CD4-positive, CD25-positive, alpha-beta regulatory T cell (primary cell): ENCODE results near the gene TANGO6. TPM values are rescaled to one million over a fixed set of nuclear protein-coding genes. Genes with fewer than 3 reads are reported as not detected.

Experiments
- ATAC-seq, 2 donors: fragments of 150-1000 bp; cut with Tn5 transposase; one replicate each; pipeline ENCODE4 v1.10.0; 2021; ENCODE audit warnings: low read depth in 2 of 2, moderate number of reproducible peaks in 2 of 2, moderate library complexity in 1 of 2
- DNase-seq, 3 donors: peaks; one replicate each; pipeline versions ENCODE4 v3.0.0 to v3.0.0-alpha.2; 2012 to 2022; ENCODE audit warnings: mixed read lengths in 1 of 3
- H3K27ac ChIP-seq: one replicate; pipeline ENCODE4 v1.7.0; 2013; ENCODE audit warnings: mild to moderate bottlenecking, low read length; ENCODE audit not compliant: insufficient read depth, poor library complexity, severe bottlenecking
- H3K27me3 ChIP-seq: one replicate; pipeline ENCODE4 v1.7.0; 2013; ENCODE audit warnings: low read length; ENCODE audit not compliant: control insufficient read depth, insufficient read depth
- H3K36me3 ChIP-seq: one replicate; pipeline ENCODE4 v1.7.0; 2013; ENCODE audit warnings: mild to moderate bottlenecking, low read length, moderate library complexity; ENCODE audit not compliant: control insufficient read depth, insufficient read depth
- H3K4me1 ChIP-seq: 2 replicates; pipeline ENCODE4 v1.7.0; 2013; ENCODE audit warnings: mild to moderate bottlenecking, low read length; ENCODE audit not compliant: insufficient read depth, control insufficient read depth, poor library complexity, severe bottlenecking
- H3K4me3 ChIP-seq: one replicate; pipeline ENCODE4 v1.7.0; 2013; ENCODE audit warnings: low read depth, mild to moderate bottlenecking, low read length, moderate library complexity
- H3K9me3 ChIP-seq, 2 experiments: 1 replicate in 1 of 2; 2 replicates in 1 of 2; pipeline ENCODE4 v1.7.0; 2013; ENCODE audit warnings: low read length in 2 of 2, mild to moderate bottlenecking in 1 of 2, moderate library complexity in 1 of 2; ENCODE audit not compliant: control insufficient read depth in 2 of 2
- H3K27ac Mint-ChIP-seq, 3 donors: one replicate each; pipeline ENCODE4 v1.8.0; 2020 to 2022; ENCODE audit warnings: mild to moderate bottlenecking in 3 of 3, mixed read lengths in 3 of 3, moderate library complexity in 2 of 3
- H3K27me3 Mint-ChIP-seq: one replicate; pipeline ENCODE4 v1.8.0; 2022; ENCODE audit warnings: mild to moderate bottlenecking, mixed read lengths
- H3K36me3 Mint-ChIP-seq: one replicate; pipeline ENCODE4 v1.8.0; 2020; ENCODE audit warnings: mixed read lengths
- H3K4me1 Mint-ChIP-seq, 4 donors: one replicate each; pipeline ENCODE4 v1.8.0; 2020 to 2022; ENCODE audit warnings: mixed read lengths in 4 of 4, mild to moderate bottlenecking in 1 of 4
- H3K4me3 Mint-ChIP-seq, 4 donors: one replicate each; pipeline ENCODE4 v1.8.0; 2020 to 2022; ENCODE audit warnings: mild to moderate bottlenecking in 4 of 4, mixed read lengths in 4 of 4, moderate library complexity in 3 of 4
- H3K9me3 Mint-ChIP-seq, 7 donors: one replicate each; pipeline ENCODE4 v1.8.0; 2020 to 2022; ENCODE audit warnings: mixed read lengths in 7 of 7, mild to moderate bottlenecking in 3 of 7, moderate library complexity in 2 of 7
- polyA plus RNA-seq, 4 donors: library from polyadenylated mRNA; unstranded; fragments of 300-500 nt; fragmentation: Illumina TruSeq; gene quantifications; one replicate each; pipeline ENCODE4 v1.2.3, GENCODE V29; 2021
- total RNA-seq: library from RNA; stranded (reverse); gene quantifications from one replicate; pipeline ENCODE4 v1.2.3, GENCODE V29; 2022

Gene TANGO6
- total and polyA plus RNA-seq, 5 donors from 2014 or later, result 9.5 to 30.9 (median 12.2) TPM

DNA sequence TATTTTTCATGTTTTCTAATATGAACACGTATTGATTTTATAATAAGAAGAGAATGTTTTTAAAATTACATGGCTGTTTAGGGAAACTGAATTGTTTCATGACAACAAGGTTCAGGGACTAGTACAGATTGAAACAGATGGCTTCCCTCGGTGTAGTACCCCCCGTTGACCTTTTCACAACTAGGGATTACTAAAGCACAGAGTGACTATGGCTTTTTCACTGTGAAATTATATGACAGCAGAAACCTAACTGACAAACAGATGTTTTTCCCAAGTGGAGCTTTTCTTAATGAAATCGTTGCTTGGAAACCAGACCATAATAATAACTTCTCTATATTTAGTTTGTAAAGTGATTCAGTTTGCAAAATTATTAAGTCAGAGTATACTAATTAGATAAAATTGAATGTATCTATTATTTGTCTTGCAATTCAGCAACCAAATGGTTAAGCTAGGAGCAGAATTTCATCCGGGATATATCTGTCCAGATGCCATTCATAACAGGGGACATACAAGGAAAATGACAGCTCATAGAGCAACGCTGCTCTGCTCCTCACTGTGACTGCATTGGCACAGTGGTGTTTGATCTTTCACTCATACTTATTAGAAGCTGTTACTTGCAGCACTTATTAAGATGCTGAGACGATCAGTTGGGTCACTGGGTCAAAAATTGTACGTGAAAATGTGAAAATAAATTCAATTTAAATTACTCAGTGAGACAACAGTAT, 111.7 kb downstream of the TANGO6 start:
- Mint-ChIP-seq H3K36me3 (peaks cover 4% of the 10 kb centered on the region), H3K27me3 (no peaks in the 10 kb centered on the region), H3K27ac (no peak overlapping the region), H3K4me3 (no peak overlapping the region), H3K9me3 (no peaks in the 10 kb centered on the region), H3K4me1 (peaks cover 0 to 4% (median 0%) of the 10 kb centered on the region in 4 donors)
- ATAC-seq, result no peak
- H3K36me3 ChIP-seq, result no peaks in the 10 kb centered on the region
- H3K9me3 ChIP-seq, result no peaks in the 10 kb centered on the region
- no peak overlapping the region for H3K27ac ChIP-seq
- H3K4me1 ChIP-seq, result no peaks in the 10 kb centered on the region
- no peak overlapping the region for H3K4me3 ChIP-seq
- no peak for DNase-seq
- no peaks in the 10 kb centered on the region for H3K27me3 ChIP-seq

DNA sequence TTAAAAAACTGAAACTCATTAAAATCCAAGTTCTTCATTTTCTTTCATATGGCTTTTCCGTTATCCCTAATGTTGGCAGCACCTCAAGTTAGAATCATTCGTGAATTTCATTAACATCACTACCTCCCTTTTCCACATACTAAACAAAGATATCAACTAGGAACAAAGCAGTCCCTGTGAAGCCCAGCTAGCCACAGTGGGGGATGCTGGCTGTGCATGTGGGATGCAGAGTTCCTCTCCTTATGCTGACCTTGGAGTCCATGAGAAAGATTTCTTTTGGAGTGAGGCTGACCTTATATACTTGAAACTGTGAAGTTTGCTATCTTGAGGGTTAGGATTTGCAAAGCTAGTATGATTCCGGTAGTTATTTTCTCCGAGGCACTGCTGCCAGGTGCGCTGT, 117.6 kb downstream of the TANGO6 start:
- Histone ChIP-seq H3K4me1 (no peaks in the 10 kb centered on the region), H3K27me3 (no peaks in the 10 kb centered on the region), H3K27ac (no peak overlapping the region), H3K36me3 (no peaks in the 10 kb centered on the region), H3K4me3 (no peak overlapping the region), H3K9me3 (no peaks in the 10 kb centered on the region)
- H3K27me3 Mint-ChIP-seq, result no peaks in the 10 kb centered on the region
- DNase-seq, result no peak
- H3K9me3 Mint-ChIP-seq, result no peaks in the 10 kb centered on the region
- no peak overlapping the region for H3K27ac Mint-ChIP-seq
- no peak for ATAC-seq
- peaks cover 25% of the 10 kb centered on the region for H3K36me3 Mint-ChIP-seq
- H3K4me1 Mint-ChIP-seq, result peaks cover 0 to 4% (median 1%) of the 10 kb centered on the region in 4 donors
- no peak overlapping the region for H3K4me3 Mint-ChIP-seq

DNA sequence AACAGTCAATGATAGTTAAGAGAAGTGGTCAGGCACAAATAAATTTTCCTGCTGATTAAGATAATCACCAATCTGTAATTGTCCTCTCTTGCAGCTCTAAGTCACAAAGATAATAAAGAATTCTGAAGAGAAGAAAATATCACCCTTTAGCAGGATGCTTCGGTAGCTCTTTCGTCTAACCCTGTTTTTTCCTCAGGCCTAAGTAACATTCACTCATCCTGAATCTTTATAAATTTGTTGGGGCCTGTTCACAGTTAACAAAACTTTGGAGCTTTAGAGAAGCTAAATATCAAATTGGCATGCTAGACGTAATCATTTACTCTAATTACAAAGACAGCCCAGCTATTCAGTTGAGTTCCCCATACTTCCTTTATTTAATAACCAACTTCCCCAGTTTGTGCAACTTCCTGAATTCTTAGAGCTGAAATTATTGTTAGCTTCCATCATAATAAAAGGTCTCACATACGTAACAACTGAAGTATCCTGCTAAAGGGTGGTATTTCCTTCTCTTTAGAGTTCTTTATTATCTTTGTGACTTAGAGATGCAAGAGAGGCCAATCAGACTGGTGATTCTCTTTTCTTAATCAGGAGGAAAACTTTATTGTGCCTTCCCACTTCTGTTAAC, 118.6 kb downstream of the TANGO6 start:
- H3K36me3 ChIP-seq, result no peaks in the 10 kb centered on the region
- Mint-ChIP-seq H3K9me3 (no peaks in the 10 kb centered on the region), H3K4me1 (peaks cover 0 to 4% (median 1%) of the 10 kb centered on the region in 4 donors), H3K36me3 (peaks cover 25% of the 10 kb centered on the region), H3K27ac (no peak overlapping the region), H3K27me3 (no peaks in the 10 kb centered on the region), H3K4me3 (no peak overlapping the region)
- no peaks in the 10 kb centered on the region for H3K4me1 ChIP-seq
- H3K27me3 ChIP-seq, result no peaks in the 10 kb centered on the region
- ATAC-seq (no peak), DNase-seq (no peak)
- H3K9me3 ChIP-seq, result no peaks in the 10 kb centered on the region
- H3K27ac ChIP-seq, result no peak overlapping the region
- no peak overlapping the region for H3K4me3 ChIP-seq

DNA sequence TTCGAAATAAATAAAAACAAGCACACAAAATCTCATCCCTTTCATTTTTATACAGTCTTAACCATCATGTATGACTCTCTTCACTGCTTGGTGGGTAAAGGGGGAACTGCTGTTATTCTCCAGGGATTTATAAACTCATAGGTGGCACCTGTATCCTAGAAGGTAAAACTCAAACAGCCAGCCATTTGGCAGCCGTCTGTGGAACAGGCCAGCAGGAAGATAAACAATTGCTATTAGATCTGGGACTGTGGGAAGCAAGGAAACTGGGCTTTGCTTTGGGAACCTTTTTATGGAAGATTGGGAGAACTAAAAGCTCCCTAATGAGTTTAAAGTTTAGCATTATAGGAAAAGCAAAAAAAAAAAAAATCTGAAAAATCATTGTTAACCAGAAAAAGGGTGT, 126.0 kb downstream of the TANGO6 start:
- Histone ChIP-seq H3K4me1 (no peaks in the 10 kb centered on the region), H3K27ac (no peak overlapping the region), H3K9me3 (no peaks in the 10 kb centered on the region), H3K27me3 (no peaks in the 10 kb centered on the region), H3K36me3 (peaks cover 15% of the 10 kb centered on the region), H3K4me3 (no peak overlapping the region)
- peaks cover 0 to 8% (median 4%) of the 10 kb centered on the region in 4 donors for H3K4me1 Mint-ChIP-seq
- H3K4me3 Mint-ChIP-seq, result no peak overlapping the region
- DNase-seq (no peak), ATAC-seq (no peak)
- H3K27ac Mint-ChIP-seq, result peak overlapping the region in 1 of 3 donors; percentile 49
- H3K9me3 Mint-ChIP-seq, result no peaks in the 10 kb centered on the region
- no peaks in the 10 kb centered on the region for H3K27me3 Mint-ChIP-seq
- H3K36me3 Mint-ChIP-seq, result peaks cover 20% of the 10 kb centered on the region

DNA sequence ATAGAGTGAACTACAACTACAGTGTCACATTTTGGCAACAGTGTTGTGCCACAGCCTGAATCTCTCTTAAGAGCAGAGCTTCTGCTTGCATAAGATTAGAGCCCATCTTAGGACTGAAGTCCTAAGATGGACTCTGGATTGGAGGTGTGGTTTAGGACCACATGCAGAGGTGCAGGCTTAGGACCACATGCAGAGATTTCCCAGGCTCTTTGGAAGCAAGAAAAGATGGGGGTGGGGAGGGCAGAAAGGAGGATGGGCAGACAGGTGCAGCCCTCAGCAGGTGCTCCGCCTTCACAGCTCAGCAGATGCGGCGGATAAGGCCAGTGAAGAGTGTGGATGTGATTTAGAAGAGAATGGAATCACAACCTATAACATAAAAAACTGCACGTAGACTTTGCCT, 128.7 kb downstream of the TANGO6 start:
- DNase-seq (no peak), ATAC-seq (no peak)
- H3K4me1 Mint-ChIP-seq, result peaks cover 0 to 8% (median 4%) of the 10 kb centered on the region in 4 donors
- no peaks in the 10 kb centered on the region for H3K27me3 Mint-ChIP-seq
- no peaks in the 10 kb centered on the region for H3K4me1 ChIP-seq
- no peak overlapping the region for H3K4me3 ChIP-seq
- H3K9me3 Mint-ChIP-seq, result no peaks in the 10 kb centered on the region
- H3K27me3 ChIP-seq, result no peaks in the 10 kb centered on the region
- no peak overlapping the region for H3K27ac ChIP-seq
- H3K36me3 ChIP-seq, result peaks cover 41% of the 10 kb centered on the region
- no peak overlapping the region for H3K4me3 Mint-ChIP-seq
- no peak overlapping the region for H3K27ac Mint-ChIP-seq
- H3K9me3 ChIP-seq, result no peaks in the 10 kb centered on the region
- peaks cover 39% of the 10 kb centered on the region for H3K36me3 Mint-ChIP-seq

DNA sequence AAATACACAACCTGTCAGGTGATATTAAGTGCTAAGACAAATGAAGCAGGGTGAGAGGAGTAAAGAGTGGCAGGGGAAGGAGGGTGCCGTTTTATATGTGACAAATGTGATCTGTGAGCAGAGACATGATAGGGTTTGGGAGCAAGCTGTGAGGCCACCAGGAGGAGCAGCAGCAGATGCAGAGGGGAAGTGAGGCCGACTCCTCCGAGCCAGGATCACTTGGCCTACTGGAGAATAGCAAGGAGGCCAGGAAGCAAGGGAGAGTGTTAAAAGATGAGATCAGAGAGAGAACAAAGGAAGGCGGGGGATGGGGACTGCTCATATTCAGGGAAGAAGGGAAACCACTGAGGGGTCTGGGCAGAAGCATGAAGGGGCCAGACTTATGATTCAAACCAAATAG, 129.4 kb downstream of the TANGO6 start:
- H3K36me3 ChIP-seq, result peaks cover 45% of the 10 kb centered on the region
- H3K4me3 Mint-ChIP-seq, result no peak overlapping the region
- no peak overlapping the region for H3K27ac ChIP-seq
- DNase-seq, result no peak
- no peak overlapping the region for H3K4me3 ChIP-seq
- no peak for ATAC-seq
- peaks cover 35% of the 10 kb centered on the region for H3K36me3 Mint-ChIP-seq
- H3K27me3 ChIP-seq, result no peaks in the 10 kb centered on the region
- H3K27ac Mint-ChIP-seq, result no peak overlapping the region
- H3K4me1 Mint-ChIP-seq, result peaks cover 0 to 8% (median 4%) of the 10 kb centered on the region in 4 donors
- no peaks in the 10 kb centered on the region for H3K9me3 Mint-ChIP-seq
- no peaks in the 10 kb centered on the region for H3K4me1 ChIP-seq
- no peaks in the 10 kb centered on the region for H3K9me3 ChIP-seq
- no peaks in the 10 kb centered on the region for H3K27me3 Mint-ChIP-seq

DNA sequence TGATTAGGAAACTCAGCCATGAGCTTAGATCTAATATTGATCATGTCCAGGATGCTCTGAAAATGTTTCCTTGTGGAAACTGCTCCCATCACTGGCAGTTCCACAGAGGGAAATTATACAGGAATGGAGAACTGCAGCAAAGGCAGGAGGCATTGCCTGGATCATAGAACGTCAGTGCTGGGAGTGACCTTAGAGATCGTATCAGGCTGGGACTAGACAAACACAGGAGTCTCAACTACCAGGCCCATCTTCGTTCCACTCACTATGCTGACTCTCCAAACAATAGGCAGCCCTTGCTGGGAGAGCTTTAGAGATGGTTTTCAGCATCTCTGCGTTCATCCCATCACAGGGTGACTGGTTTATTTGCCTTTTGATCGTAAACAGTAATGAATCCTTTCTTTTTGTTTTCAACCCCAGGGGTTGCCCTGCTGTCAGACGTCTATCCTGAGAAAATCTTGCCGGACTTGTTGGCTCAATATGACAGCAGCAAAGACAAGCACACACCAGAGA, 130.3 kb downstream of the TANGO6 start:
- Mint-ChIP-seq H3K9me3 (no peaks in the 10 kb centered on the region), H3K27ac (no peak overlapping the region), H3K4me3 (no peak overlapping the region), H3K4me1 (peaks cover 0 to 8% (median 4%) of the 10 kb centered on the region in 4 donors), H3K36me3 (peaks cover 42% of the 10 kb centered on the region), H3K27me3 (no peaks in the 10 kb centered on the region)
- Histone ChIP-seq H3K36me3 (peaks cover 52% of the 10 kb centered on the region), H3K4me1 (no peaks in the 10 kb centered on the region), H3K27ac (no peak overlapping the region), H3K4me3 (no peak overlapping the region), H3K27me3 (no peaks in the 10 kb centered on the region), H3K9me3 (no peaks in the 10 kb centered on the region)
- ATAC-seq (no peak), DNase-seq (no peak)
